Panc1 (cell line): ENCODE results near the gene TPSB2.

Experiments used
- POLR2AphosphoS5 ChIP-seq: IDR thresholded peaks from 2 replicates; pipeline ENCODE4 v1.6.1; 2012; ENCODE audit warnings: mild to moderate bottlenecking, low read depth, low read length, moderate library complexity
- TF ChIP-seq, protein P1 (sequence below): fragments of 450-650 bp; IDR thresholded peaks from 2 replicates; pipeline ENCODE4 v1.5.1; 2017; ENCODE audit warnings: mild to moderate bottlenecking

DNA sequence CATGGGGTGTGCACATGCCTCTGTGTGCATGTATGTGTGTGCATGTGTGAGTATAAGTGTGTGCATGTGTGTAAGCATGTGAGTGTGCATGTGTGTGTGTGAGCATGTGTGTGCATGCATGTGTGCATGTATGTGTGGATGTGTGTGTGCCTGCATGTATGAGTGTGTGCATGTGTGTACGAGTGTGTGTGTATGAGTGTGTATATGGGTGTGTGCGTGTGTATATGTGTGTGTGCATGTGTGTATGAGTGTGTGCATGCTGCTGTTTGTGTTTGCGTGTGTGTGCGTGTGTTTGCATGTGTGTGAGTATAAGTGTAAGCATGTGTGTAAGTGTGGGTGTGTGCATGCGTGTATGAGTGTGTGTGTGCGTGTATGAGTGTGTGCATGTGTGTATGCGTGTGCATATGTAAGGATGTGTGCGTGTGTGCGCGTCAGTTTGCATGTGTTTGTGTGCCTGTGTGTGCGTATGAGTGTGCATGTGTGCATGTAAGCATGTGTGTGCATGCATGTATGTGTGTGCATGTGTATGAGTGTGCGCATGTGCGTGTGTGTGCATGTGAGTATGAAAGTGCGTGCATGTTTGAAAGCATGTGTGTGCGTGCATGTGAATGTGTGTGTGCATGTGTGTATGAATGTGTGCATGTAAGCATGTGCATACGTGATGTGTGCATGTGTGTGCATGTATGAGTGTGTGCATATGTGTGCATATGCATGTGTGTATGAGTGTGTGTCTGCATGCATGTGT is 34.5 kb upstream of the TPSB2 start:
- TF ChIP-seq, protein P1, sequence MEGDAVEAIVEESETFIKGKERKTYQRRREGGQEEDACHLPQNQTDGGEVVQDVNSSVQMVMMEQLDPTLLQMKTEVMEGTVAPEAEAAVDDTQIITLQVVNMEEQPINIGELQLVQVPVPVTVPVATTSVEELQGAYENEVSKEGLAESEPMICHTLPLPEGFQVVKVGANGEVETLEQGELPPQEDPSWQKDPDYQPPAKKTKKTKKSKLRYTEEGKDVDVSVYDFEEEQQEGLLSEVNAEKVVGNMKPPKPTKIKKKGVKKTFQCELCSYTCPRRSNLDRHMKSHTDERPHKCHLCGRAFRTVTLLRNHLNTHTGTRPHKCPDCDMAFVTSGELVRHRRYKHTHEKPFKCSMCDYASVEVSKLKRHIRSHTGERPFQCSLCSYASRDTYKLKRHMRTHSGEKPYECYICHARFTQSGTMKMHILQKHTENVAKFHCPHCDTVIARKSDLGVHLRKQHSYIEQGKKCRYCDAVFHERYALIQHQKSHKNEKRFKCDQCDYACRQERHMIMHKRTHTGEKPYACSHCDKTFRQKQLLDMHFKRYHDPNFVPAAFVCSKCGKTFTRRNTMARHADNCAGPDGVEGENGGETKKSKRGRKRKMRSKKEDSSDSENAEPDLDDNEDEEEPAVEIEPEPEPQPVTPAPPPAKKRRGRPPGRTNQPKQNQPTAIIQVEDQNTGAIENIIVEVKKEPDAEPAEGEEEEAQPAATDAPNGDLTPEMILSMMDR = no peak
- TF ChIP-seq POLR2AphosphoS5 = no peak
